ENCODE results near the gene APBB2. TPM values are rescaled to one million over a fixed set of nuclear protein-coding genes. Genes with fewer than 3 reads are reported as not detected.

Gene APBB2
- total RNA-seq, 2 donors from 2014 or later: 34.8 to 42.8 TPM

DNA sequence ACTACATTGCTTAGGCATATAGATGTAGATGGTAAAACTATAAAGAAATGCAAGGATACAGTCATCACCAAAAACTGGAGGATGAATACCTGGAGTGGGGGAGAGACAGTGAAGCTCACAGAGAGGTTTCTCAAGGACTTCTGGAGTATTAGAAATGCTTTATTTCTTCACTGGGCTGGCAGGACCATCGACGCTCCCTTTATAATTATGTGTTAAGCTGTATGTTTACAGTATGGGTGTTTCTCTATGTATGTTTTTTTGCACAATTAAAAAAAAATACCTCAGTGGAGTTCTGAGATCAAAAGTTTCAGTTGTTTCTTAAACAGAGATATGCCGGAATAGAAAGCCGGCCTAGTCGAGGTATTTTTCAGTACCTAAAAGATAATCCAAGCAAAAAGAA is 263.3 kb downstream of the APBB2 start:
- intact Hi-C loops (cut with DNase I): no loop called here
- ATAC-seq (no peak), DNase-seq (no peak)
- Histone ChIP-seq H3K27me3 (no peaks in the 10 kb centered on the region), H3K9me3 (no peaks in the 10 kb centered on the region), H3K36me3 (replicated peaks in 1 of 2; ENCODE audit: insufficient read depth in 1 of 2, low read depth in 2 of 2) (no peaks in the 10 kb centered on the region), H3K4me3 (no peak overlapping the region), H3K27ac (no peak overlapping the region), H3K4me1 (no peaks in the 10 kb centered on the region)
- no peak for TF ChIP-seq POLR2A (IDR thresholded peaks at IDR 0.05)
- no peak for TF ChIP-seq CTCF (IDR thresholded peaks at IDR 0.05)
- WGBS, 2 donors: 95 to 96% methylated on average over 5 of the region's 5 CpGs

- 84 to 86% methylated on average over 23 of the region's 23 CpGs for WGBS, 2 donors
- H3K4me3 ChIP-seq: no peak overlapping the region
- H3K27me3 ChIP-seq: no peaks in the 10 kb centered on the region
- DNase-seq: no peak
- H3K9me3 ChIP-seq: no peaks in the 10 kb centered on the region
- H3K4me1 ChIP-seq: no peaks in the 10 kb centered on the region
- intact Hi-C loops (cut with DNase I): no loop called here
- no peak overlapping the region for H3K27ac ChIP-seq
- ATAC-seq: no peak
- TF ChIP-seq CTCF (IDR thresholded peaks at IDR 0.05) (no peak), POLR2A (IDR thresholded peaks at IDR 0.05) (no peak)
- H3K36me3 ChIP-seq (replicated peaks in 1 of 2; ENCODE audit: insufficient read depth in 1 of 2, low read depth in 2 of 2): no peaks in the 10 kb centered on the region
Observed at GRCh38 chr4:40949358-40950100, 264.8 kb downstream of the APBB2 start.

GRCh38 chr4:40948014-40948413 is 266.3 kb downstream of the APBB2 start:
- H3K27me3 ChIP-seq: no peaks in the 10 kb centered on the region
- intact Hi-C loops (cut with DNase I): no loop called here
- H3K4me3 ChIP-seq: no peak overlapping the region
- H3K27ac ChIP-seq: no peak overlapping the region
- H3K36me3 ChIP-seq (replicated peaks in 1 of 2; ENCODE audit: insufficient read depth in 1 of 2, low read depth in 2 of 2): no peaks in the 10 kb centered on the region
- DNase-seq (no peak), ATAC-seq (no peak)
- 84 to 85% methylated on average over 6 of the region's 6 CpGs for WGBS, 2 donors
- no peaks in the 10 kb centered on the region for H3K9me3 ChIP-seq
- TF ChIP-seq CTCF (IDR thresholded peaks at IDR 0.05): no peak
- no peak for TF ChIP-seq POLR2A (IDR thresholded peaks at IDR 0.05)
- no peaks in the 10 kb centered on the region for H3K4me1 ChIP-seq

GRCh38 chr4:40946652-40947051 is 267.7 kb downstream of the APBB2 start:
- whole genome bisulfite sequencing, 2 donors: 84 to 86% methylated on average over 9 of the region's 9 CpGs
- TF ChIP-seq POLR2A (IDR thresholded peaks at IDR 0.05): no peak
- Histone ChIP-seq H3K4me1 (no peaks in the 10 kb centered on the region), H3K27ac (no peak overlapping the region), H3K27me3 (no peaks in the 10 kb centered on the region), H3K9me3 (no peaks in the 10 kb centered on the region), H3K36me3 (replicated peaks in 1 of 2; ENCODE audit: insufficient read depth in 1 of 2, low read depth in 2 of 2) (no peaks in the 10 kb centered on the region), H3K4me3 (no peak overlapping the region)
- no peak for ATAC-seq
- DNase-seq: no peak
- intact Hi-C loops (cut with DNase I): no loop called here

DNA sequence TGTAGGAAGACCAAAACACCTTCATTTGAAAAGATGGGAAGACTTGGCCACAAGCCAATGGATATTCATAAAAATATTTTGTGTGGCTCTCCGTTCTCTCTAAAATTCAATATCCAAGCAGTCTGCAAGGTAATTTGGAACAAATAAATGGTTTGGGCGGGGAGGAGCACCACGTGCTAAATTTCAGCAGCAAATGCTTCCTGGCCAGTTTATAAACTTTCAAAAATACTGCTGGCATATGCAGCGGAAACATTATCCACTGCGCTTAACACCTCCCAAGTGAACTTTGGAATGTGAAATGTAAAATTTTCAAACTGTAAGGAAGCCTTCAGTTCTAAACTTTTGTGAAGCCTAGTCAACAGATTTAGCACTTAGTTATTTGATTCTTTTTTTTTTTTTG is 273.6 kb downstream of the APBB2 start:
- Histone ChIP-seq H3K27me3 (no peaks in the 10 kb centered on the region), H3K4me3 (no peak overlapping the region), H3K27ac (no peak overlapping the region), H3K36me3 (replicated peaks in 1 of 2; ENCODE audit: insufficient read depth in 1 of 2, low read depth in 2 of 2) (no peaks in the 10 kb centered on the region), H3K4me1 (no peaks in the 10 kb centered on the region), H3K9me3 (no peaks in the 10 kb centered on the region)
- intact Hi-C loops (cut with DNase I): no loop called here
- TF ChIP-seq CTCF (IDR thresholded peaks at IDR 0.05): no peak
- TF ChIP-seq POLR2A (IDR thresholded peaks at IDR 0.05): no peak
- WGBS, 2 donors: 45 to 61% methylated on average over 5 of the region's 5 CpGs
- DNase-seq: no peak
- no peak for ATAC-seq
